IMR-90 (cell line): Measurements from ENCODE around the gene TOMM40L.

Experiments
- CTCF ChIP-seq: conservative IDR thresholded peaks from 2 replicates; pipeline ENCODE4 v1.5.1; 2012; ENCODE audit warnings: mild to moderate bottlenecking, low read depth, low read length, improper control_type of control experiment
- POLR2A ChIP-seq: IDR thresholded peaks from 2 replicates; pipeline ENCODE4 v1.6.1; 2012; ENCODE audit warnings: mild to moderate bottlenecking, low read depth, low read length
- USF2 ChIP-seq: fragments of 150-350 bp; IDR thresholded peaks from 2 replicates; pipeline ENCODE4 v1.6.1; 2017; ENCODE audit warnings: mild to moderate bottlenecking, antibody characterized with exemption, low read length, low read depth

GRCh38 chr1:161193561-161194235 is 32.2 kb upstream of the TOMM40L start:
- TF ChIP-seq USF2 (no peak), CTCF (no peak), POLR2A (no peak)
